HepG2 (cell line): Measurements from ENCODE around the gene MTF1. TPM values are rescaled to one million over a fixed set of nuclear protein-coding genes. Genes with fewer than 3 reads are reported as not detected.

Source experiments
- ARHGAP35 ChIP-seq: sonication (generic); formaldehyde crosslinking; IDR thresholded peaks from 2 replicates; pipeline ENCODE4 v1.9.0; 2022; ENCODE audit warnings: mild to moderate bottlenecking, inconsistent platforms, moderate library complexity, missing genetic modification reagents, borderline replicate concordance
- ARNTL ChIP-seq: sonication (generic); formaldehyde crosslinking; IDR thresholded peaks from 2 replicates; pipeline ENCODE4 v1.4.0; 2020; ENCODE audit warnings: mild to moderate bottlenecking, missing genetic modification reagents
- BORCS8-MEF2B ChIP-seq: sonication (generic); formaldehyde crosslinking; IDR thresholded peaks from 2 replicates; pipeline ENCODE4 v1.8.0; 2022; ENCODE audit warnings: mild to moderate bottlenecking, missing genetic modification reagents
- CEBPB ChIP-seq: IDR thresholded peaks from 2 replicates; pipeline ENCODE4 v1.6.1; 2011; ENCODE audit warnings: low read depth, low read length, improper control_type of control experiment, borderline replicate concordance
- ELF1 ChIP-seq: sonication (generic); formaldehyde crosslinking; IDR thresholded peaks from 2 replicates; pipeline ENCODE4 v1.4.0; 2020; ENCODE audit warnings: missing genetic modification reagents
- HDAC6 ChIP-seq: fragments of 200-600 bp; sonication (generic); IDR thresholded peaks from 2 replicates; pipeline ENCODE4 v1.7.0; 2017; ENCODE audit warnings: mild to moderate bottlenecking, antibody characterized with exemption, low read length, low read depth
- HES4 ChIP-seq: sonication (generic); formaldehyde crosslinking; IDR thresholded peaks from 2 replicates; pipeline ENCODE4 v1.9.0; 2021; ENCODE audit warnings: mild to moderate bottlenecking, missing genetic modification reagents, borderline replicate concordance
- JUN ChIP-seq: sonication (generic); formaldehyde crosslinking; IDR thresholded peaks from 2 replicates; pipeline ENCODE4 v1.4.0; 2020; ENCODE audit warnings: mild to moderate bottlenecking, missing genetic modification reagents
- MAFF ChIP-seq: IDR thresholded peaks from 2 replicates; pipeline ENCODE4 v1.6.1; 2011; ENCODE audit warnings: low read depth, low read length, improper control_type of control experiment
- MAFG ChIP-seq: sonication (generic); formaldehyde crosslinking; IDR thresholded peaks from 2 replicates; pipeline ENCODE4 v1.5.1; 2020; ENCODE audit warnings: mild to moderate bottlenecking, missing genetic modification reagents
- MED8 ChIP-seq: sonication (generic); formaldehyde crosslinking; IDR thresholded peaks from 2 replicates; pipeline ENCODE4 v1.8.1; 2023; ENCODE audit warnings: mild to moderate bottlenecking, missing genetic modification reagents; ENCODE audit not compliant: insufficient replicate concordance
- NBN ChIP-seq: fragments of 450-650 bp; conservative IDR thresholded peaks from 2 replicates; pipeline ENCODE4 v1.6.1; 2017
- NFYB ChIP-seq: sonication (generic); formaldehyde crosslinking; IDR thresholded peaks from 2 replicates; pipeline ENCODE4 v1.4.0; 2020; ENCODE audit warnings: missing genetic modification reagents
- ONECUT2 ChIP-seq: sonication (generic); formaldehyde crosslinking; IDR thresholded peaks from 2 replicates; pipeline ENCODE4 v1.4.0; 2020; ENCODE audit warnings: missing genetic modification reagents
- RARG ChIP-seq: sonication (generic); formaldehyde crosslinking; IDR thresholded peaks from 2 replicates; pipeline ENCODE4 v1.4.0; 2020; ENCODE audit warnings: low read depth, mild to moderate bottlenecking, missing genetic modification reagents
- SNAI1 ChIP-seq: sonication (generic); formaldehyde crosslinking; IDR thresholded peaks from 2 replicates; pipeline ENCODE4 v1.5.0; 2020; ENCODE audit warnings: mild to moderate bottlenecking, missing genetic modification reagents, borderline replicate concordance
- ZBTB38 ChIP-seq: sonication (generic); formaldehyde crosslinking; IDR thresholded peaks from 2 replicates; pipeline ENCODE4 v1.5.1; 2020; ENCODE audit warnings: mild to moderate bottlenecking, missing genetic modification reagents
- ZBTB7A ChIP-seq: sonication (generic); formaldehyde crosslinking; IDR thresholded peaks from 2 replicates; pipeline ENCODE4 v1.8.0; 2022; ENCODE audit warnings: mild to moderate bottlenecking, missing genetic modification reagents
- ZNF121 ChIP-seq: sonication (generic); formaldehyde crosslinking; IDR thresholded peaks from 2 replicates; pipeline ENCODE4 v1.5.0; 2020; ENCODE audit warnings: mild to moderate bottlenecking, missing genetic modification reagents
- ZNF670 ChIP-seq: sonication (generic); formaldehyde crosslinking; IDR thresholded peaks from 2 replicates; pipeline ENCODE4 v1.8.0; 2022; ENCODE audit warnings: mild to moderate bottlenecking, missing genetic modification reagents, borderline replicate concordance
- ZNF790 ChIP-seq: sonication (generic); formaldehyde crosslinking; IDR thresholded peaks from 2 replicates; pipeline ENCODE4 v1.8.0; 2022; ENCODE audit warnings: missing genetic modification reagents, mild to moderate bottlenecking, borderline replicate concordance
- polyA plus RNA-seq, 8 experiments: library from polyadenylated mRNA; depleted of rRNA in 3 of 8; stranded (reverse) in 7 of 8; unstranded in 1 of 8; fragments of >200 nt; fragmentation: Illumina TruSeq in 4 of 8; extraction: Trizol in 4 of 8; gene quantifications; 2 replicates each; pipeline versions ENCODE4 v1.2.1 to v1.2.3, GENCODE V29; 2011 to 2016; ENCODE audit warnings: low read depth in 4 of 8, missing spikeins in 1 of 8, mixed read lengths in 1 of 8; ENCODE audit not compliant: insufficient read depth in 1 of 8
- total RNA-seq, 5 experiments: library from RNA; depleted of rRNA; stranded (reverse); fragments of >200 nt; fragmentation: Illumina TruSeq; extraction: Trizol; gene quantifications; 2 replicates each; pipeline ENCODE4 v1.2.3, GENCODE V29; 2016; ENCODE audit warnings: low read depth in 1 of 5
- TF ChIP-seq, protein P1 (sequence below), 2 experiments: sonication (generic) in 1 of 2; formaldehyde crosslinking in 1 of 2; IDR thresholded peaks; 2 replicates each; pipeline versions ENCODE4 v1.4.0 to v1.6.1; 2018 to 2020; ENCODE audit warnings: missing genetic modification reagents in 2 of 2, borderline replicate concordance in 1 of 2, low read depth in 1 of 2, mild to moderate bottlenecking in 1 of 2, missing biosample characterization in 1 of 2
- TF ChIP-seq, protein P2 (sequence below): sonication (generic); formaldehyde crosslinking; IDR thresholded peaks from 2 replicates; pipeline ENCODE4 v1.9.0; 2021; ENCODE audit warnings: missing genetic modification reagents, borderline replicate concordance
- TF ChIP-seq, protein P3 (sequence below): sonication (generic); formaldehyde crosslinking; IDR thresholded peaks from 2 replicates; pipeline ENCODE4 v1.4.0; 2020; ENCODE audit warnings: missing genetic modification reagents

The MTF1 gene
- total and polyA plus RNA-seq, 2 of the 13 experiments (the other 11 are each of a cell fraction or from before 2014, with no cell fraction given): 2.4 to 3.3 TPM

- TF ChIP-seq, protein P1, sequence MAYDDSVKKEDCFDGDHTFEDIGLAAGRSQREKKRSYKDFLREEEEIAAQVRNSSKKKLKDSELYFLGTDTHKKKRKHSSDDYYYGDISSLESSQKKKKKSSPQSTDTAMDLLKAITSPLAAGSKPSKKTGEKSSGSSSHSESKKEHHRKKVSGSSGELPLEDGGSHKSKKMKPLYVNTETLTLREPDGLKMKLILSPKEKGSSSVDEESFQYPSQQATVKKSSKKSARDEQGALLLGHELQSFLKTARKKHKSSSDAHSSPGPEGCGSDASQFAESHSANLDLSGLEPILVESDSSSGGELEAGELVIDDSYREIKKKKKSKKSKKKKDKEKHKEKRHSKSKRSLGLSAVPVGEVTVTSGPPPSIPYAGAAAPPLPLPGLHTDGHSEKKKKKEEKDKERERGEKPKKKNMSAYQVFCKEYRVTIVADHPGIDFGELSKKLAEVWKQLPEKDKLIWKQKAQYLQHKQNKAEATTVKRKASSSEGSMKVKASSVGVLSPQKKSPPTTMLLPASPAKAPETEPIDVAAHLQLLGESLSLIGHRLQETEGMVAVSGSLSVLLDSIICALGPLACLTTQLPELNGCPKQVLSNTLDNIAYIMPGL (CRISPR knock-in tag; IDR thresholded peaks at IDR 0.05; ENCODE audit: borderline replicate concordance in 1 of 2, low read depth in 1 of 2): peak in 1 of 2 experiments; percentile 80; a peak in 2 of 4 replicates
- TF ChIP-seq ZNF121 (CRISPR knock-in tag) (peak; percentile 56), ZNF790 (peak; percentile 100), MAFF (no peak), ARHGAP35 (peak; percentile 99), ZBTB7A (CRISPR knock-in tag) (peak; percentile 97), ZNF670 (CRISPR knock-in tag) (peak; percentile 93; the same call in 1 of the 2 replicates), ELF1 (peak; percentile 70), NFYB (peak; percentile 70), ZBTB38 (CRISPR knock-in tag) (peak; percentile 95), MED8 (CRISPR knock-in tag) (no peak), SNAI1 (CRISPR knock-in tag) (peak; percentile 99), RARG (CRISPR knock-in tag) (peak; percentile 78; the same call in 1 of the 2 replicates), ARNTL (CRISPR knock-in tag) (peak; percentile 91), ONECUT2 (peak; percentile 89), MAFG (peak; percentile 63; the same call in 1 of the 2 replicates), JUN (CRISPR knock-in tag) (peak; percentile 81), CEBPB (no peak), HES4 (CRISPR knock-in tag) (peak; percentile 100), HDAC6 (no peak), NBN (no peak), BORCS8-MEF2B (CRISPR knock-in tag) (peak; percentile 100)
- TF ChIP-seq, protein P2, sequence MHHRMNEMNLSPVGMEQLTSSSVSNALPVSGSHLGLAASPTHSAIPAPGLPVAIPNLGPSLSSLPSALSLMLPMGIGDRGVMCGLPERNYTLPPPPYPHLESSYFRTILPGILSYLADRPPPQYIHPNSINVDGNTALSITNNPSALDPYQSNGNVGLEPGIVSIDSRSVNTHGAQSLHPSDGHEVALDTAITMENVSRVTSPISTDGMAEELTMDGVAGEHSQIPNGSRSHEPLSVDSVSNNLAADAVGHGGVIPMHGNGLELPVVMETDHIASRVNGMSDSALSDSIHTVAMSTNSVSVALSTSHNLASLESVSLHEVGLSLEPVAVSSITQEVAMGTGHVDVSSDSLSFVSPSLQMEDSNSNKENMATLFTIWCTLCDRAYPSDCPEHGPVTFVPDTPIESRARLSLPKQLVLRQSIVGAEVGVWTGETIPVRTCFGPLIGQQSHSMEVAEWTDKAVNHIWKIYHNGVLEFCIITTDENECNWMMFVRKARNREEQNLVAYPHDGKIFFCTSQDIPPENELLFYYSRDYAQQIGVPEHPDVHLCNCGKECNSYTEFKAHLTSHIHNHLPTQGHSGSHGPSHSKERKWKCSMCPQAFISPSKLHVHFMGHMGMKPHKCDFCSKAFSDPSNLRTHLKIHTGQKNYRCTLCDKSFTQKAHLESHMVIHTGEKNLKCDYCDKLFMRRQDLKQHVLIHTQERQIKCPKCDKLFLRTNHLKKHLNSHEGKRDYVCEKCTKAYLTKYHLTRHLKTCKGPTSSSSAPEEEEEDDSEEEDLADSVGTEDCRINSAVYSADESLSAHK (CRISPR knock-in tag): peak; percentile 98
- TF ChIP-seq, protein P3, sequence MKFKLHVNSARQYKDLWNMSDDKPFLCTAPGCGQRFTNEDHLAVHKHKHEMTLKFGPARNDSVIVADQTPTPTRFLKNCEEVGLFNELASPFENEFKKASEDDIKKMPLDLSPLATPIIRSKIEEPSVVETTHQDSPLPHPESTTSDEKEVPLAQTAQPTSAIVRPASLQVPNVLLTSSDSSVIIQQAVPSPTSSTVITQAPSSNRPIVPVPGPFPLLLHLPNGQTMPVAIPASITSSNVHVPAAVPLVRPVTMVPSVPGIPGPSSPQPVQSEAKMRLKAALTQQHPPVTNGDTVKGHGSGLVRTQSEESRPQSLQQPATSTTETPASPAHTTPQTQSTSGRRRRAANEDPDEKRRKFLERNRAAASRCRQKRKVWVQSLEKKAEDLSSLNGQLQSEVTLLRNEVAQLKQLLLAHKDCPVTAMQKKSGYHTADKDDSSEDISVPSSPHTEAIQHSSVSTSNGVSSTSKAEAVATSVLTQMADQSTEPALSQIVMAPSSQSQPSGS (CRISPR knock-in tag): peak; percentile 98
These were observed 95.0 kb downstream of the MTF1 start (continued) for GRCh38 chr1:37764414-37764825.
